ENCODE data around the gene CBX1. TPM values are rescaled to one million over a fixed set of nuclear protein-coding genes. Genes with fewer than 3 reads are reported as not detected.

Gene CBX1
- total and polyA plus RNA-seq, 2 of the 4 experiments (the other 2 are of a cell fraction): 35.0 to 54.9 TPM

DNA sequence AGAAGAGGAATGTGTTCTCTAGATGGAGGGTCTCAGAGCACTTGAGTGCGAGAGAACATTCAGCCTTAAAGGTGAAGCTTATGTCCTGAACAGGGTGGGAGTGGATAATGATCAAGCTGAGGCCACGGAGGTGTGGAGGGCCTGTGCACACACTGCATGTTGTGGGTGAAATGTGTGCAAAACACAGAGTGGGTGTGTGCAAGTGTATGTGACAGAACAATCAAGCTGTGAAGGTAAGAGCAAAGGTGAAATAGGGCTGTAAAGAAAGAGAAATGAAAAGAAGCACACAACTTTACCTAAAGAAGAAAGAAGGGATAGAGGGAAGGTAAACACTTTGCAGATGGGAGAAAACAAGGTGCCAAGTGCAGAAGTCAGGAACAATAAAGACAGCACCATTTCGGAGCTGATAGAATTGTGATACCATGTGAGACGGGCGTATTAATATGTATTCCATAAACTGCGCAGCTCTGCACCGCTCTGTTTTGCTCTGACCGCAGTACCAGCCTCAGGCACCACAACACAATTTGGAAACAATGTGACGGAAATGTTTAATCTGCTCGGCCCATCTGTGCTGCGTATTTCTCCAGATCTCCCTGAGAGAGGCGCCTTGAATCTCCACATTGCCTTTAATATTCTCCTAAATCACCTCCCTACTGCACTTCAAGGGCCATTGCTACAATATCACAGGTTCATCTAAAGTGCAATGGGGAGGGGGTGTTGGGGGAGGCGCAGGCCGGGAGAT is 46.9 kb upstream of the CBX1 start:
- Histone ChIP-seq H4K8ac (ENCODE audit: low read depth in 2 of 2, low read length in 2 of 2) (no peak overlapping the region), H2BK120ac (ENCODE audit: low read depth, low read length) (no peak overlapping the region), H2BK15ac (ENCODE audit: low read depth, low read length) (no peak overlapping the region), H3K14ac (replicated peaks; ENCODE audit: low read depth, low read length) (no peak overlapping the region), H2AK5ac (ENCODE audit: low read depth, low read length) (no peak overlapping the region), H3K27ac (ENCODE audit: insufficient read depth, low read length) (no peak overlapping the region), H3K4ac (ENCODE audit: low read depth, low read length) (no peak overlapping the region), H3K4me3 (ENCODE audit: insufficient read depth, low read depth, low read length) (no peak overlapping the region), H3K4me2 (ENCODE audit: low read depth, low read length) (no peak overlapping the region), H3K9ac (ENCODE audit: low read depth, low read length) (no peak overlapping the region), H2AFZ (replicated peaks; ENCODE audit: low read length, poor library complexity) (no peak overlapping the region), H4K91ac (ENCODE audit: insufficient read depth, low read depth, low read length) (no peak overlapping the region), H3K18ac (ENCODE audit: low read depth, low read length) (no peak overlapping the region), H2BK5ac (ENCODE audit: low read depth, low read length, poor library complexity, severe bottlenecking) (no peak overlapping the region), H2BK20ac (ENCODE audit: low read depth, low read length) (no peak overlapping the region), H4K5ac (ENCODE audit: low read depth, low read length) (no peak overlapping the region), H3K36me3 (ENCODE audit: control insufficient read depth, insufficient read depth, low read length) (no peaks in the 10 kb centered on the region), H3K56ac (ENCODE audit: extremely low read depth, insufficient read depth, low read length) (no peak overlapping the region), H2AK9ac (replicated peaks; ENCODE audit: low read depth, low read length, poor library complexity) (no peak overlapping the region), H3K27me3 (ENCODE audit: control insufficient read depth, insufficient read depth, low read length) (peaks cover 84% of the 10 kb centered on the region), H3K9me1 (ENCODE audit: insufficient read depth, low read length) (no peaks in the 10 kb centered on the region), H3K79me1 (ENCODE audit: low read depth in 1 of 2, low read length in 2 of 2) (no peaks in the 10 kb centered on the region), H4K20me1 (ENCODE audit: insufficient read depth, low read length) (0 out of 2 replicates have a peak, but pooled peaks cover 1% of the 10 kb centered on the region), H3K23ac (ENCODE audit: low read depth, low read length) (no peak overlapping the region), H3K9me3 (ENCODE audit: control insufficient read depth, insufficient read depth, low read length) (no peaks in the 10 kb centered on the region; the same call in 1 of the 2 replicates), H3K4me1 (ENCODE audit: control insufficient read depth, insufficient read depth, low read length) (no peaks in the 10 kb centered on the region)
- BruUV-seq (replicated peaks): no TSS peak
- intact Hi-C loops (cut with micrococcal nuclease): no loop called here
- in situ Hi-C loops (cut with MboI; ENCODE audit: low sequenced_read_pairs): no loop called here
- ATAC-seq (ENCODE audit: low read depth): no peak
- CTCF ChIA-PET: interaction anchor here (1.6 kb wide), 1 partner anchor 204 kb away, joined by 3 read pairs; no protein-coding TSS in a partner anchor
- DNase-seq: no peak
- POLR2A ChIA-PET (ENCODE audit: unreplicated experiment): interaction anchor here (0.6 kb wide), 1 partner anchor 71 kb away, joined by 9 read pairs; no protein-coding TSS in a partner anchor
- WGBS, 2 experiments (ENCODE audit: extremely low coverage in 2 of 2, insufficient read length in 1 of 2): 81% methylated on average over 6 of the region's 14 CpGs; no CpG with 5 or more reads in 1 of the 2 experiments
- dilution Hi-C loops (cut with HindIII; ENCODE audit: low sequenced_read_pairs, unreplicated experiment): no loop called here
- TF ChIP-seq RFX5 (IDR thresholded peaks at IDR 0.05; ENCODE audit: low read depth, low read length) (no peak), USF2 (IDR thresholded peaks at IDR 0.05; ENCODE audit: low read depth, low read length) (no peak), RCOR1 (IDR thresholded peaks at IDR 0.05; ENCODE audit: insufficient replicate concordance, low read length) (no peak), CHD1 (IDR thresholded peaks at IDR 0.05; ENCODE audit: low read depth, low read length) (no peak), NFE2L2 (IDR thresholded peaks at IDR 0.05; ENCODE audit: low read depth, low read length) (no peak), MAZ (IDR thresholded peaks at IDR 0.05; ENCODE audit: borderline replicate concordance, low read depth, low read length) (no peak), CEBPB (IDR thresholded peaks at IDR 0.05; ENCODE audit: low read depth, low read length) (no peak), CTCF (conservative IDR thresholded peaks at IDR 0.05; ENCODE audit: low read depth, low read length) (no peak), SMC3 (IDR thresholded peaks at IDR 0.05; ENCODE audit: low read depth, low read length) (no peak)
- TF ChIP-seq, protein P1, sequence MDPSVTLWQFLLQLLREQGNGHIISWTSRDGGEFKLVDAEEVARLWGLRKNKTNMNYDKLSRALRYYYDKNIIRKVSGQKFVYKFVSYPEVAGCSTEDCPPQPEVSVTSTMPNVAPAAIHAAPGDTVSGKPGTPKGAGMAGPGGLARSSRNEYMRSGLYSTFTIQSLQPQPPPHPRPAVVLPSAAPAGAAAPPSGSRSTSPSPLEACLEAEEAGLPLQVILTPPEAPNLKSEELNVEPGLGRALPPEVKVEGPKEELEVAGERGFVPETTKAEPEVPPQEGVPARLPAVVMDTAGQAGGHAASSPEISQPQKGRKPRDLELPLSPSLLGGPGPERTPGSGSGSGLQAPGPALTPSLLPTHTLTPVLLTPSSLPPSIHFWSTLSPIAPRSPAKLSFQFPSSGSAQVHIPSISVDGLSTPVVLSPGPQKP (IDR thresholded peaks at IDR 0.05; ENCODE audit: borderline replicate concordance, low read depth, low read length): no peak
